ENCODE data around the gene CFAP298.
"Not testable (repeated sequence)": the region's sequence is repeated elsewhere in the genome, so short reads cannot be mapped to it uniquely, and the experiment has no call there.

The CFAP298 gene

DNA sequence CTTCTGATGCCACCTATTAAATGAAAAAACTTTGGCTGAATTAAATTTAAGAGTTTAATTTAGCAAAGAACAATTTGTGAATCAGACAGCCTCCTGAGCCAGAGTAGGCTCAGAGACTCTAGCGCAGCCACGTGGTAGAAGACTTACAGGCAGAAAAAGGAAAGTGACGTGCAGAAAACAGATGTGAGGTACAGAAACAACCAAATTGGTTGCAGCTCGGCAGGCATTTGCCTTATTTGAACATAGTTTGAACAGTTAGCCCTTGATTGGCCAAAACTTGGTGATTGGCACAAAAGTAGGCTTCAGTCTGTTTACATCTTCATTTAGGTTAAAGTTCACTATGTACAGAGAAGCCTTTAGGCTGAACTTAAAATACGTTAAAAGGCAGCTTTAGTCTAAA is 49.8 kb downstream of the CFAP298 start:
- peaks cover 14% of the 10 kb centered on the region; the same call in 1 of the 2 replicates for H3K9me3 ChIP-seq (ENCODE audit: insufficient read depth, low read depth, low read length)
- H3K27me3 ChIP-seq (ENCODE audit: insufficient read depth, low read length) = no peaks in the 10 kb centered on the region
- peak overlapping the region; percentile 92 for H3K27ac ChIP-seq (ENCODE audit: low read length)
- H3K36me3 ChIP-seq (ENCODE audit: insufficient read depth, low read depth, low read length) = peaks cover 12% of the 10 kb centered on the region; the same call in 1 of the 2 replicates
- H3K4me1 ChIP-seq (ENCODE audit: insufficient read depth, low read length) = peaks cover 21% of the 10 kb centered on the region; the same call in 1 of the 2 replicates
- H3K4me3 ChIP-seq (ENCODE audit: low read length) = 0 out of 2 replicates have a peak overlapping the region, but pooled peaks have one; percentile 38
- H3K9ac ChIP-seq (ENCODE audit: low read depth, low read length) = peak overlapping the region; percentile 74

- peak overlapping the region; percentile 45; the same call in 1 of the 2 replicates for H3K4me3 ChIP-seq (ENCODE audit: low read length)
- peaks cover 23% of the 10 kb centered on the region; the same call in 1 of the 2 replicates for H3K4me1 ChIP-seq (ENCODE audit: insufficient read depth, low read length)
- H3K27me3 ChIP-seq (ENCODE audit: insufficient read depth, low read length); H3K36me3 ChIP-seq (ENCODE audit: insufficient read depth, low read depth, low read length): not testable (repeated sequence)
- H3K27ac ChIP-seq (ENCODE audit: low read length) = peak overlapping the region; percentile 92
- peak overlapping the region; percentile 74; the same call in 1 of the 2 replicates for H3K9ac ChIP-seq (ENCODE audit: low read depth, low read length)
- peaks cover 14% of the 10 kb centered on the region; the same call in 1 of the 2 replicates for H3K9me3 ChIP-seq (ENCODE audit: insufficient read depth, low read depth, low read length)
Measured at GRCh38 chr21:32561476-32561875, 50.7 kb downstream of the CFAP298 start.

DNA sequence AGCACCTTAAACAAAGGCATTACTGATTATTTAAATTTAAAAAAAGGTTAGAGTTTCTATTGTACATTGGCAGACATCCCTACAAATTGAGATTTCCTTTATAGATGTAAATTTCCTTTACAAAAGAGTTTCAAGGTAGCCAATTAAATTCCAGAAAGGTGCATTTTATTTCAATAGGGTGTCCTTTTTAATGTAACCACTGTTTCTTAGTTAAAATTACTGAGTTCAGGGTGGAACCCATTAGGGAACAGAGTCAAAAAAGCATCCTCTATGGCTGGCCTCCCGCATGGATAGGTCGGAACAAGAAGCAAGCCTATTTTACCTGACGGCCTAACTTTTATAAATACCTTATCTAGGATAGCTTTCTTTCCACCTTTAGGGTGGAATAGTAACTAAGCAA is 51.3 kb downstream of the CFAP298 start:
- Histone ChIP-seq H3K36me3 (ENCODE audit: insufficient read depth, low read depth, low read length) (peaks cover 6% of the 10 kb centered on the region; the same call in 1 of the 2 replicates), H3K27ac (ENCODE audit: low read length) (peak overlapping the region; percentile 92), H3K9me3 (ENCODE audit: insufficient read depth, low read depth, low read length) (peaks cover 9% of the 10 kb centered on the region; the same call in 1 of the 2 replicates), H3K4me3 (ENCODE audit: low read length) (peak overlapping the region; percentile 45; the same call in 1 of the 2 replicates), H3K9ac (ENCODE audit: low read depth, low read length) (peak overlapping the region; percentile 37; the same call in 1 of the 2 replicates), H3K4me1 (ENCODE audit: insufficient read depth, low read length) (peaks cover 26% of the 10 kb centered on the region; the same call in 1 of the 2 replicates), H3K27me3 (ENCODE audit: insufficient read depth, low read length) (no peaks in the 10 kb centered on the region)

- H3K9me3 ChIP-seq (ENCODE audit: insufficient read depth, low read depth, low read length) = no peaks in the 10 kb centered on the region
- no peak overlapping the region for H3K4me3 ChIP-seq (ENCODE audit: low read length)
- H3K36me3 ChIP-seq (ENCODE audit: insufficient read depth, low read depth, low read length) = no peaks in the 10 kb centered on the region
- no peak overlapping the region for H3K27ac ChIP-seq (ENCODE audit: low read length)
- H3K27me3 ChIP-seq (ENCODE audit: insufficient read depth, low read length) = no peaks in the 10 kb centered on the region
- no peak overlapping the region for H3K9ac ChIP-seq (ENCODE audit: low read depth, low read length)
- H3K4me1 ChIP-seq (ENCODE audit: insufficient read depth, low read length) = peaks cover 26% of the 10 kb centered on the region; the same call in 1 of the 2 replicates
Measured at GRCh38 chr21:32559006-32559610, 53.1 kb downstream of the CFAP298 start.

GRCh38 chr21:32558106-32558505 is 54.1 kb downstream of the CFAP298 start:
- no peaks in the 10 kb centered on the region for H3K9me3 ChIP-seq (ENCODE audit: insufficient read depth, low read depth, low read length)
- no peaks in the 10 kb centered on the region for H3K27me3 ChIP-seq (ENCODE audit: insufficient read depth, low read length)
- H3K9ac ChIP-seq (ENCODE audit: low read depth, low read length) = no peak overlapping the region
- H3K27ac ChIP-seq (ENCODE audit: low read length) = no peak overlapping the region
- no peak overlapping the region for H3K4me3 ChIP-seq (ENCODE audit: low read length)
- H3K36me3 ChIP-seq (ENCODE audit: insufficient read depth, low read depth, low read length) = no peaks in the 10 kb centered on the region
- H3K4me1 ChIP-seq (ENCODE audit: insufficient read depth, low read length) = peaks cover 26% of the 10 kb centered on the region; the same call in 1 of the 2 replicates

DNA sequence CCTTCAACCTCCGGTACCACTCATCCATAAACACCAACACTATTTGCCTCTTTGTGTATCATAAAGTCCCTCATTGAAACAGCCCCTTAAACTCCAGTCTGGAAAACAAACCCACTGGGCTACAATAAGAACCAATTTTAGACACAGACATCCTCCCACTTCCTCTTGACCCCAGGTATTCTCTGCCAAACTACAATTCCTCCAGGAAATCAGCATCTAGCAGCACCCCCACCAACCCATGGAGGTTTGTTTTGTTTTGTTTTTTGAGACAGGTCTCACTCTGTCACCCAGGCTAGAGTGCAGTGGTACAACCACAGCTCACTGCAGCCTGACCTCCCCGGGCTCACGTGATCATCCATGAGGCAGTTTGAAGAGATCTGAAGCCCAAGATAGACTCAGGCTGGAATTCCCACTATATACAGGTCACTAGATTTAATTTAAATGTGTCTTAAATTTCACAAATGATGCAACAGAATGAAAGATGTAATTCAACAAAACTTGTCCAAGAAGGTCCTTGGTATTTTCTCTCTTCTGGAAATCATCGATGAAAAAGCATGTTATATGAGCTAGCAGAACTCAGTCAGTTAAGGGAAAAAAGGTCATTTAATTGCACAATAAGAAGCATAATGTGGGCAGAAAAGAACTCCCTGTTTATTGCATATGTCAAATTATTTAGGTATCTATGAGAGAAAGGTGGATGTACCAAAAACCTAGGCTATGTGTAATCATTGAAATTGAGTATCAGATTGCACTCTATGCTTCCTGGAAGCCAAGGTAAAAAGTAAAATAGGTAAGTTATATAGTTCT is 57.1 kb downstream of the CFAP298 start:
- H3K27ac ChIP-seq (ENCODE audit: low read length) = no peak overlapping the region
- H3K36me3 ChIP-seq (ENCODE audit: insufficient read depth, low read depth, low read length) = no peaks in the 10 kb centered on the region
- no peak overlapping the region for H3K4me3 ChIP-seq (ENCODE audit: low read length)
- no peaks in the 10 kb centered on the region for H3K9me3 ChIP-seq (ENCODE audit: insufficient read depth, low read depth, low read length)
- H3K9ac ChIP-seq (ENCODE audit: low read depth, low read length) = no peak overlapping the region
- peaks cover 9% of the 10 kb centered on the region; the same call in 1 of the 2 replicates for H3K4me1 ChIP-seq (ENCODE audit: insufficient read depth, low read length)
- no peaks in the 10 kb centered on the region for H3K27me3 ChIP-seq (ENCODE audit: insufficient read depth, low read length)

- Histone ChIP-seq H3K4me3 (ENCODE audit: low read length) (no peak overlapping the region), H3K9me3 (ENCODE audit: insufficient read depth, low read depth, low read length) (no peaks in the 10 kb centered on the region), H3K4me1 (ENCODE audit: insufficient read depth, low read length) (peaks cover 3% of the 10 kb centered on the region; the same call in 1 of the 2 replicates), H3K9ac (ENCODE audit: low read depth, low read length) (no peak overlapping the region), H3K27ac (ENCODE audit: low read length) (no peak overlapping the region), H3K36me3 (ENCODE audit: insufficient read depth, low read depth, low read length) (no peaks in the 10 kb centered on the region), H3K27me3 (ENCODE audit: insufficient read depth, low read length) (no peaks in the 10 kb centered on the region)
Measured at GRCh38 chr21:32549886-32550285, 62.3 kb downstream of the CFAP298 start.

- no peak overlapping the region for H3K4me3 ChIP-seq (ENCODE audit: low read length)
- peaks cover 3% of the 10 kb centered on the region; the same call in 1 of the 2 replicates for H3K4me1 ChIP-seq (ENCODE audit: insufficient read depth, low read length)
- no peaks in the 10 kb centered on the region for H3K27me3 ChIP-seq (ENCODE audit: insufficient read depth, low read length)
- no peak overlapping the region for H3K9ac ChIP-seq (ENCODE audit: low read depth, low read length)
- no peaks in the 10 kb centered on the region for H3K36me3 ChIP-seq (ENCODE audit: insufficient read depth, low read depth, low read length)
- H3K9me3 ChIP-seq (ENCODE audit: insufficient read depth, low read depth, low read length) = no peaks in the 10 kb centered on the region
- no peak overlapping the region for H3K27ac ChIP-seq (ENCODE audit: low read length)
Measured at GRCh38 chr21:32549440-32549839, 62.7 kb downstream of the CFAP298 start.
